IMR-90 (cell line): Measurements from ENCODE around the gene TFPI.

Experiments
- CEBPB ChIP-seq: IDR thresholded peaks from 2 replicates; pipeline ENCODE4 v1.6.1; 2012; ENCODE audit warnings: low read depth, low read length, improper control_type of control experiment
- CTCF ChIP-seq: conservative IDR thresholded peaks from 2 replicates; pipeline ENCODE4 v1.5.1; 2012; ENCODE audit warnings: mild to moderate bottlenecking, low read depth, low read length, improper control_type of control experiment
- ELK1 ChIP-seq: fragments of 150-350 bp; IDR thresholded peaks from 2 replicates; pipeline ENCODE4 v1.6.1; 2016; ENCODE audit warnings: low read depth, mild to moderate bottlenecking, low read length, moderate library complexity, borderline replicate concordance
- MAZ ChIP-seq: IDR thresholded peaks from 2 replicates; pipeline ENCODE4 v1.6.1; 2012; ENCODE audit warnings: low read depth, mild to moderate bottlenecking, low read length, improper control_type of control experiment, moderate library complexity, borderline replicate concordance
- POLR2A ChIP-seq: IDR thresholded peaks from 2 replicates; pipeline ENCODE4 v1.6.1; 2012; ENCODE audit warnings: mild to moderate bottlenecking, low read depth, low read length
- RCOR1 ChIP-seq: IDR thresholded peaks from 2 replicates; pipeline ENCODE4 v1.6.1; 2012; ENCODE audit warnings: mild to moderate bottlenecking, low read length, improper control_type of control experiment; ENCODE audit not compliant: insufficient replicate concordance
- SMC3 ChIP-seq: fragments of 150-350 bp; IDR thresholded peaks from 2 replicates; pipeline ENCODE4 v1.6.1; 2016; ENCODE audit warnings: low read depth, mild to moderate bottlenecking, antibody characterized with exemption, low read length, moderate library complexity
- USF2 ChIP-seq: fragments of 150-350 bp; IDR thresholded peaks from 2 replicates; pipeline ENCODE4 v1.6.1; 2017; ENCODE audit warnings: mild to moderate bottlenecking, antibody characterized with exemption, low read length, low read depth

- TF ChIP-seq RCOR1 = no peak
- TF ChIP-seq POLR2A = no peak
- no peak for TF ChIP-seq MAZ
- no peak for TF ChIP-seq SMC3
- TF ChIP-seq CTCF = no peak
- peak; percentile 87 for TF ChIP-seq CEBPB
- no peak for TF ChIP-seq ELK1
- TF ChIP-seq USF2 = no peak
Measured at GRCh38 chr2:187574969-187575750, 20.9 kb upstream of the TFPI start.
